NB4 (cell line): ENCODE data around the gene FAM43B.

Experiments
- POLR2A ChIP-seq: IDR thresholded peaks from 2 replicates; pipeline ENCODE4 v1.6.1; 2011; ENCODE audit warnings: mild to moderate bottlenecking; ENCODE audit not compliant: insufficient read length; ENCODE audit errors: extremely low read depth
- TF ChIP-seq, protein P1 (sequence below): IDR thresholded peaks from one replicate; pipeline ENCODE4 v1.5.1; 2012; ENCODE audit warnings: low read depth, low read length

DNA sequence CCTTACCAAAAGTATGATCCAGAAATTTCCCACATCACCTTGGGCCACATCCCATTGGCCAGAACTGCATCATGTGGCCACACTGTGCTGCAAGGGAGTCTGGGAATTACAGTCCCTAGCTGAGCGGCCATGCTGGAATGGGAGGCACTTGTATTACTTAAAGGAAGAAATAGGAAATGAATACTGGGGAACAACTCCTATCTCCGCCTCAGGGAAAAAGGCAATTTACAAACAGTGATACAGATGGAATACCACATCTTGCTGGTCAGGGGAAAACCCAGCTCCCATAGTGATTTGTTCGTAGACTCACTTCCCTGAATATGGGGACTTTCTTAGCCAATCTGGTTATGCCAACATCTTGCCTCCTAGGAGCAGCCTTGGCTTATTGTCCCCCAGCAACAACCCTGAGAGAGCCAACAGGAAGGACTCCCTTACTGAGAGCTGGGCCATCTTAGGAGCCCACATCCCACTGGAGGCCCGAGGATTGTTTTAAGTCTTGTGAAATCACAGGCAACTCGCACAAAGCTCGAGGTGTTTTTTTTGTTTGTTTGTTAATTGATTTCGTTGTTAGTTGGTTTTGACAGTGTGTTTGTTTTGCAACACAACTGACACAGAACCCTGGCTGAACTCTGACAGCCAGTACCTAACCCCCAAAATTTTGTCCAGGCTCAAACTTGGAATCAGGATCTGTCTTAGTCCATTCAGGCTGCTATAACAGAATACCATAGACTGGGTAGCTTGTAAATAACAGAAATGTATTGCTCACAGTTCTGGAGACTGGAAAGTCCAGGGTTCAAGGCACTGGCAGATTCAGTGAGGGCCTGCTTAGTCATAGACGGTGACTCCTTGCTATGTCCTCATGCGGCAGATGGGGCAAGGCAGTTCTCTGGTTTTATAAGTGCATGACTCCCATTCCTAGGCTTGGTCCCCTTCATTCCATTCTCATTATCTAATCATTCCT is 51.4 kb downstream of the FAM43B start:
- TF ChIP-seq, protein P1, sequence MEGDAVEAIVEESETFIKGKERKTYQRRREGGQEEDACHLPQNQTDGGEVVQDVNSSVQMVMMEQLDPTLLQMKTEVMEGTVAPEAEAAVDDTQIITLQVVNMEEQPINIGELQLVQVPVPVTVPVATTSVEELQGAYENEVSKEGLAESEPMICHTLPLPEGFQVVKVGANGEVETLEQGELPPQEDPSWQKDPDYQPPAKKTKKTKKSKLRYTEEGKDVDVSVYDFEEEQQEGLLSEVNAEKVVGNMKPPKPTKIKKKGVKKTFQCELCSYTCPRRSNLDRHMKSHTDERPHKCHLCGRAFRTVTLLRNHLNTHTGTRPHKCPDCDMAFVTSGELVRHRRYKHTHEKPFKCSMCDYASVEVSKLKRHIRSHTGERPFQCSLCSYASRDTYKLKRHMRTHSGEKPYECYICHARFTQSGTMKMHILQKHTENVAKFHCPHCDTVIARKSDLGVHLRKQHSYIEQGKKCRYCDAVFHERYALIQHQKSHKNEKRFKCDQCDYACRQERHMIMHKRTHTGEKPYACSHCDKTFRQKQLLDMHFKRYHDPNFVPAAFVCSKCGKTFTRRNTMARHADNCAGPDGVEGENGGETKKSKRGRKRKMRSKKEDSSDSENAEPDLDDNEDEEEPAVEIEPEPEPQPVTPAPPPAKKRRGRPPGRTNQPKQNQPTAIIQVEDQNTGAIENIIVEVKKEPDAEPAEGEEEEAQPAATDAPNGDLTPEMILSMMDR = no peak
- no peak for TF ChIP-seq POLR2A
